Measurements from ENCODE around the gene NSUN6. TPM values are rescaled to one million over a fixed set of nuclear protein-coding genes. Genes with fewer than 3 reads are reported as not detected.

Gene NSUN6
- total RNA-seq, 1 experiment from 2014 or later, result 12.5 TPM

DNA sequence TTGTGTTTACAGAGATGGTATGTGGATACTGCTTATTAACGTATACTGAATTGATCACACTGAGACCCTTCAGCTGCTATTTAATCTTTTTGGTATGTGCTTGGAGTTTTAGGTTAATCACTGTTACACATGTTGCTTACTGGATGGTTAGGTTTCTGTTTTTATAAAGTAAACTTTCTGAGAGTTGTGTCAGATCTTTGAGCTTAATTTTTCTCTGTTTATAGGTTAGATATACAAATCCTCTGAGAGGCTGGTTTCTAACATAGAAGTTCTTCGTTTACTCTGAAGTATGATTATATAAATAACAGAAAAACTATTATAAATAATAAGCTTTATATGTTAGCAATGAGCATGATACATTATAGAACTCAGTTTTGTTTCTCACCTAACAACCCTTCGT, 123.1 kb downstream of the NSUN6 start:
- Histone ChIP-seq H2AFZ (ENCODE audit: low read depth, low read length, poor library complexity, severe bottlenecking) (no peak overlapping the region), H3K27me3 (ENCODE audit: insufficient read depth, low read length) (no peaks in the 10 kb centered on the region), H3K9me3 (ENCODE audit: control insufficient read depth in 1 of 2, insufficient read depth in 1 of 2, low read depth in 1 of 2, low read length in 2 of 2) (no peaks in the 10 kb centered on the region), H3K4me2 (ENCODE audit: low read length) (no peak overlapping the region), H3K9me2 (ENCODE audit: insufficient read depth) (no peaks in the 10 kb centered on the region), H3K36me3 (ENCODE audit: control insufficient read depth in 1 of 2, insufficient read depth in 2 of 2, low read length in 2 of 2) (no peaks in the 10 kb centered on the region), H3K4me1 (ENCODE audit: control insufficient read depth in 1 of 2, insufficient read depth in 2 of 2, low read length in 2 of 2) (no peaks in the 10 kb centered on the region), H3K9ac (ENCODE audit: low read length) (no peak overlapping the region), H3K27ac (ENCODE audit: low read depth, low read length) (no peak overlapping the region), H4K20me1 (ENCODE audit: insufficient read depth) (no peaks in the 10 kb centered on the region), H3K4me3 (replicated peaks in 1 of 2; ENCODE audit: low read depth in 1 of 2, low read length in 2 of 2) (no peak overlapping the region), H3K79me2 (ENCODE audit: insufficient read depth, low read length) (no peaks in the 10 kb centered on the region)
- POLR2A ChIA-PET, result no interaction called here
- no TSS peak for BruUV-seq (replicated peaks)
- RAD21 ChIA-PET (ENCODE audit: low non-redundant PET in 1 of 2, low total read pairs in 2 of 2, uncharacterized antibody in 2 of 2, unreplicated experiment in 2 of 2), result no interaction called here
- CTCF ChIA-PET, result no interaction called here
- DNase-seq (ENCODE audit: low read depth, low spot score), result no peak
- no peak for ATAC-seq
- intact Hi-C loops (cut with micrococcal nuclease), result no loop called here
- TF ChIP-seq POLR2AphosphoS5 (IDR thresholded peaks at IDR 0.05; ENCODE audit: low read depth, low read length) (no peak), ZFX (IDR thresholded peaks at IDR 0.05) (no peak), POLR2A (IDR thresholded peaks at IDR 0.05; ENCODE audit: borderline replicate concordance, extremely low read depth, insufficient read depth, insufficient read length) (no peak), ELF1 (IDR thresholded peaks at IDR 0.05; ENCODE audit: borderline replicate concordance, low read depth) (no peak)

- ATAC-seq (no peak), DNase-seq (ENCODE audit: low read depth, low spot score) (no peak)
- intact Hi-C loops (cut with micrococcal nuclease), result no loop called here
- H3K27ac ChIP-seq (ENCODE audit: low read depth, low read length), result no peak overlapping the region
- no peaks in the 10 kb centered on the region for H3K27me3 ChIP-seq (ENCODE audit: insufficient read depth, low read length)
- H3K79me2 ChIP-seq (ENCODE audit: insufficient read depth, low read length), result no peaks in the 10 kb centered on the region
- TF ChIP-seq JUND (IDR thresholded peaks at IDR 0.05) (no peak), YY1 (IDR thresholded peaks at IDR 0.05; ENCODE audit: extremely low read depth, insufficient replicate concordance, low read depth, low read length) (no peak), ELF1 (IDR thresholded peaks at IDR 0.05; ENCODE audit: borderline replicate concordance, low read depth) (no peak), POLR2A (IDR thresholded peaks at IDR 0.05; ENCODE audit: borderline replicate concordance, extremely low read depth, insufficient read depth, insufficient read length) (no peak), RAD21 (IDR thresholded peaks at IDR 0.05; ENCODE audit: low read depth) (no peak)
- TF ChIP-seq, protein P1, sequence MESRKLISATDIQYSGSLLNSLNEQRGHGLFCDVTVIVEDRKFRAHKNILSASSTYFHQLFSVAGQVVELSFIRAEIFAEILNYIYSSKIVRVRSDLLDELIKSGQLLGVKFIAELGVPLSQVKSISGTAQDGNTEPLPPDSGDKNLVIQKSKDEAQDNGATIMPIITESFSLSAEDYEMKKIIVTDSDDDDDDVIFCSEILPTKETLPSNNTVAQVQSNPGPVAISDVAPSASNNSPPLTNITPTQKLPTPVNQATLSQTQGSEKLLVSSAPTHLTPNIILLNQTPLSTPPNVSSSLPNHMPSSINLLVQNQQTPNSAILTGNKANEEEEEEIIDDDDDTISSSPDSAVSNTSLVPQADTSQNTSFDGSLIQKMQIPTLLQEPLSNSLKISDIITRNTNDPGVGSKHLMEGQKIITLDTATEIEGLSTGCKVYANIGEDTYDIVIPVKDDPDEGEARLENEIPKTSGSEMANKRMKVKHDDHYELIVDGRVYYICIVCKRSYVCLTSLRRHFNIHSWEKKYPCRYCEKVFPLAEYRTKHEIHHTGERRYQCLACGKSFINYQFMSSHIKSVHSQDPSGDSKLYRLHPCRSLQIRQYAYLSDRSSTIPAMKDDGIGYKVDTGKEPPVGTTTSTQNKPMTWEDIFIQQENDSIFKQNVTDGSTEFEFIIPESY (IDR thresholded peaks at IDR 0.05; ENCODE audit: extremely low read depth, insufficient replicate concordance, low read length), result no peak
- TF ChIP-seq, protein P2, sequence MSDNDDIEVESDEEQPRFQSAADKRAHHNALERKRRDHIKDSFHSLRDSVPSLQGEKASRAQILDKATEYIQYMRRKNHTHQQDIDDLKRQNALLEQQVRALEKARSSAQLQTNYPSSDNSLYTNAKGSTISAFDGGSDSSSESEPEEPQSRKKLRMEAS (IDR thresholded peaks at IDR 0.05), result no peak
- no peak overlapping the region for H3K4me2 ChIP-seq (ENCODE audit: low read length)
- H3K9me3 ChIP-seq (ENCODE audit: control insufficient read depth in 1 of 2, insufficient read depth in 1 of 2, low read depth in 1 of 2, low read length in 2 of 2), result no peaks in the 10 kb centered on the region
- no peak overlapping the region for H3K4me3 ChIP-seq (replicated peaks in 1 of 2; ENCODE audit: low read depth in 1 of 2, low read length in 2 of 2)
- no TSS peak for BruUV-seq (replicated peaks)
- no peak overlapping the region for H2AFZ ChIP-seq (ENCODE audit: low read depth, low read length, poor library complexity, severe bottlenecking)
- RAD21 ChIA-PET (ENCODE audit: low non-redundant PET in 1 of 2, low total read pairs in 2 of 2, uncharacterized antibody in 2 of 2, unreplicated experiment in 2 of 2), result no interaction called here
- CTCF ChIA-PET, result no interaction called here
- no peaks in the 10 kb centered on the region for H4K20me1 ChIP-seq (ENCODE audit: insufficient read depth)
- POLR2A ChIA-PET, result no interaction called here
- no peak overlapping the region for H3K9ac ChIP-seq (ENCODE audit: low read length)
- H3K9me2 ChIP-seq (ENCODE audit: insufficient read depth), result no peaks in the 10 kb centered on the region
- no peaks in the 10 kb centered on the region for H3K36me3 ChIP-seq (ENCODE audit: control insufficient read depth in 1 of 2, insufficient read depth in 2 of 2, low read length in 2 of 2)
- no peaks in the 10 kb centered on the region for H3K4me1 ChIP-seq (ENCODE audit: control insufficient read depth in 1 of 2, insufficient read depth in 2 of 2, low read length in 2 of 2)
Observed at GRCh38 chr10:18527687-18528086, 123.7 kb downstream of the NSUN6 start.
